PC-9 (cell line): ENCODE measurements around the gene GATA6.

Source experiments
- CTCF ChIP-seq: fragments of 200-600 bp; sonication (generic); conservative IDR thresholded peaks from 2 replicates; pipeline ENCODE4 v1.6.1; 2017; ENCODE audit warnings: mixed run types, antibody characterized with exemption, mild to moderate bottlenecking, moderate library complexity
- EZH2 ChIP-seq: fragments of 200-600 bp; sonication (generic); IDR thresholded peaks from 2 replicates; pipeline ENCODE4 v1.8.0; 2017; ENCODE audit warnings: antibody characterized with exemption, low read depth

GRCh38 chr18:22179631-22180030 lies 10.2 kb downstream of the GATA6 start:
- no peak for TF ChIP-seq CTCF
- no peak for TF ChIP-seq EZH2
